ENCODE results near the gene WDFY4. TPM values are rescaled to one million over a fixed set of nuclear protein-coding genes. Genes with fewer than 3 reads are reported as not detected.

The WDFY4 gene
- total and polyA plus RNA-seq, 4 experiments from 2014 or later, result 0.29 to 1.00 (median 0.81) TPM; not detected in 1

DNA sequence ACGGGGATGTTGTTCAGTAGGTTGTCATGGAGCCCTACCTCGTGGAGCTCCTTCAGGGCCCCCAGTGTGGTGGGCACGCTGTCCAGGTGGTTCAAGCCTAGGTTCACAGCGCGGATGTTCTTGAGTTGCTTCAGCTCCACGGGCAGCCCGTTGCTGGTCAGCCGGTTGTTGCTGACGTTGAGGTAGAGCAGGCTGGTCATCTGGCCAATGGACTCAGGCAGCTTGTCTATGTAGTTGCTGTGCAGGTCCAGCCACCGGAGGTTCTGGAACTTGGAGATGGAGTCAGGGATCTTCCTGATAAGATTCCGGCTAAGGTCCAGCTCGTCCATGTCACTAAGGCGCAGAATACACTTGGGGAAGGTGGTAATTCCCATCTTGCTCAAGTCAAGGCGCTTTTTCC lies 229.0 kb downstream of the WDFY4 start:
- H3K36me3 ChIP-seq (ENCODE audit: insufficient read depth, low read length), result no peaks in the 10 kb centered on the region
- H3K9me3 ChIP-seq (ENCODE audit: control insufficient read depth in 1 of 2, low read length in 2 of 2), result no peaks in the 10 kb centered on the region
- intact Hi-C loops (cut with micrococcal nuclease), result no loop called here
- POLR2A ChIA-PET (ENCODE audit: partially characterized antibody), result no interaction called here
- no peak for DNase-seq
- Mint-ChIP-seq H3K36me3 (no peaks in the 10 kb centered on the region), H3K9me3 (no peaks in the 10 kb centered on the region), H3K27ac (no peak overlapping the region), H3K4me3 (no peak overlapping the region), H3K4me1 (no peaks in the 10 kb centered on the region), H3K27me3 (peaks cover 4 to 10% of the 10 kb centered on the region in 2 donors)
- H3K27me3 ChIP-seq (ENCODE audit: insufficient read depth, low read length), result no peaks in the 10 kb centered on the region
- no peaks in the 10 kb centered on the region for H3K4me1 ChIP-seq (ENCODE audit: insufficient read depth, low read length)
- CTCF ChIA-PET (ENCODE audit: partially characterized antibody), result no interaction called here
- H3K27ac ChIP-seq (ENCODE audit: low read depth, low read length), result no peak overlapping the region
- H3K4me3 ChIP-seq (ENCODE audit: low read length in 2 of 2), result no peak overlapping the region

GRCh38 chr10:48923748-48924147 lies 239.1 kb downstream of the WDFY4 start:
- H3K4me3 ChIP-seq (ENCODE audit: low read length in 2 of 2), result no peak overlapping the region
- no peaks in the 10 kb centered on the region for H3K36me3 Mint-ChIP-seq
- no peaks in the 10 kb centered on the region for H3K27me3 ChIP-seq (ENCODE audit: insufficient read depth, low read length)
- ChIA-PET POLR2A (ENCODE audit: partially characterized antibody) (no interaction called here), CTCF (ENCODE audit: partially characterized antibody) (no interaction called here)
- H3K27ac ChIP-seq (ENCODE audit: low read depth, low read length), result no peak overlapping the region
- H3K4me1 ChIP-seq (ENCODE audit: insufficient read depth, low read length), result no peaks in the 10 kb centered on the region
- H3K4me1 Mint-ChIP-seq, result no peaks in the 10 kb centered on the region
- no peak for DNase-seq
- H3K9me3 Mint-ChIP-seq, result peaks cover 0 to 3% (median 0%) of the 10 kb centered on the region in 8 donors
- no peaks in the 10 kb centered on the region for H3K36me3 ChIP-seq (ENCODE audit: insufficient read depth, low read length)
- intact Hi-C loops (cut with micrococcal nuclease), result no loop called here
- H3K27ac Mint-ChIP-seq, result no peak overlapping the region
- H3K4me3 Mint-ChIP-seq, result no peak overlapping the region
- H3K9me3 ChIP-seq (ENCODE audit: control insufficient read depth in 1 of 2, low read length in 2 of 2), result no peaks in the 10 kb centered on the region
- H3K27me3 Mint-ChIP-seq, result peaks cover 0 to 4% of the 10 kb centered on the region in 2 donors

- H3K9me3 ChIP-seq (ENCODE audit: control insufficient read depth in 1 of 2, low read length in 2 of 2), result no peaks in the 10 kb centered on the region
- ChIA-PET POLR2A (ENCODE audit: partially characterized antibody) (no interaction called here), CTCF (ENCODE audit: partially characterized antibody) (no interaction called here)
- no peaks in the 10 kb centered on the region for H3K9me3 Mint-ChIP-seq
- no peaks in the 10 kb centered on the region for H3K4me1 ChIP-seq (ENCODE audit: insufficient read depth, low read length)
- H3K27ac Mint-ChIP-seq, result no peak overlapping the region
- no peaks in the 10 kb centered on the region for H3K36me3 Mint-ChIP-seq
- no peak overlapping the region for H3K27ac ChIP-seq (ENCODE audit: low read depth, low read length)
- H3K36me3 ChIP-seq (ENCODE audit: insufficient read depth, low read length), result no peaks in the 10 kb centered on the region
- no peak overlapping the region for H3K4me3 ChIP-seq (ENCODE audit: low read length in 2 of 2)
- H3K27me3 Mint-ChIP-seq, result peaks cover 1 to 6% of the 10 kb centered on the region in 2 donors
- no peak for DNase-seq
- intact Hi-C loops (cut with micrococcal nuclease), result no loop called here
- no peaks in the 10 kb centered on the region for H3K4me1 Mint-ChIP-seq
- no peak overlapping the region for H3K4me3 Mint-ChIP-seq
- no peaks in the 10 kb centered on the region for H3K27me3 ChIP-seq (ENCODE audit: insufficient read depth, low read length)
These were observed 240.3 kb downstream of the WDFY4 start for GRCh38 chr10:48924988-48925387.

DNA sequence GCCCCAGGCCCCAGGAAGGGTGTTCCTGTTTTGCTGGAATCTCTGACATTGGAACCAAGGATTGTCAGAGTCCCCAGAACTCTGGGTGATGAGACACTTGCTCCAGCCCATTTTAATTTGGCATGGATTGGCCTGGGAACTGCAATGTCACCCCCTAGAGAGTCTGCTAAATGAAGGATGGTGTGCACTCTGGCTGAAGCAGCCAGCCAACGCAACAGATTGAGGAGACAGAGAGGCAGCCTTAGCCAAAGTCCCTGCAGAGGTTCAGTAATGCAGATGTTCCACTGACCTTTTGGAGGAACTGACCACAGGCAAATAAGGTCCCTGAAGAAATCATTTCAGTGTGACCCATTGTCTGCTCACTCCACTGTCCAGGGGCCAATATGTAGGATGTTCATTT lies 241.6 kb downstream of the WDFY4 start:
- Histone ChIP-seq H3K4me1 (ENCODE audit: insufficient read depth, low read length) (no peaks in the 10 kb centered on the region), H3K9me3 (ENCODE audit: control insufficient read depth in 1 of 2, low read length in 2 of 2) (no peaks in the 10 kb centered on the region), H3K4me3 (ENCODE audit: low read length in 2 of 2) (no peak overlapping the region), H3K27ac (ENCODE audit: low read depth, low read length) (no peak overlapping the region), H3K36me3 (ENCODE audit: insufficient read depth, low read length) (no peaks in the 10 kb centered on the region), H3K27me3 (ENCODE audit: insufficient read depth, low read length) (no peaks in the 10 kb centered on the region)
- intact Hi-C loops (cut with micrococcal nuclease), result no loop called here
- ChIA-PET CTCF (ENCODE audit: partially characterized antibody) (no interaction called here), POLR2A (ENCODE audit: partially characterized antibody) (no interaction called here)
- no peak for DNase-seq
- Mint-ChIP-seq H3K27me3 (peaks cover 1 to 10% of the 10 kb centered on the region in 2 donors), H3K9me3 (no peaks in the 10 kb centered on the region), H3K27ac (no peak overlapping the region), H3K4me3 (no peak overlapping the region), H3K36me3 (no peaks in the 10 kb centered on the region), H3K4me1 (no peaks in the 10 kb centered on the region)

- H3K27me3 ChIP-seq (ENCODE audit: insufficient read depth, low read length), result no peaks in the 10 kb centered on the region
- no peaks in the 10 kb centered on the region for H3K9me3 ChIP-seq (ENCODE audit: control insufficient read depth in 1 of 2, low read length in 2 of 2)
- H3K4me1 ChIP-seq (ENCODE audit: insufficient read depth, low read length), result no peaks in the 10 kb centered on the region
- H3K4me3 ChIP-seq (ENCODE audit: low read length in 2 of 2), result no peak overlapping the region
- Mint-ChIP-seq H3K4me3 (no peak overlapping the region), H3K27ac (no peak overlapping the region), H3K9me3 (no peaks in the 10 kb centered on the region), H3K4me1 (no peaks in the 10 kb centered on the region), H3K27me3 (peaks cover 1 to 10% of the 10 kb centered on the region in 2 donors), H3K36me3 (no peaks in the 10 kb centered on the region)
- intact Hi-C loops (cut with micrococcal nuclease), result no loop called here
- no peak for DNase-seq
- no peaks in the 10 kb centered on the region for H3K36me3 ChIP-seq (ENCODE audit: insufficient read depth, low read length)
- POLR2A ChIA-PET (ENCODE audit: partially characterized antibody), result no interaction called here
- H3K27ac ChIP-seq (ENCODE audit: low read depth, low read length), result no peak overlapping the region
- CTCF ChIA-PET (ENCODE audit: partially characterized antibody), result no interaction called here
These were observed 242.3 kb downstream of the WDFY4 start for GRCh38 chr10:48926764-48927540.

DNA sequence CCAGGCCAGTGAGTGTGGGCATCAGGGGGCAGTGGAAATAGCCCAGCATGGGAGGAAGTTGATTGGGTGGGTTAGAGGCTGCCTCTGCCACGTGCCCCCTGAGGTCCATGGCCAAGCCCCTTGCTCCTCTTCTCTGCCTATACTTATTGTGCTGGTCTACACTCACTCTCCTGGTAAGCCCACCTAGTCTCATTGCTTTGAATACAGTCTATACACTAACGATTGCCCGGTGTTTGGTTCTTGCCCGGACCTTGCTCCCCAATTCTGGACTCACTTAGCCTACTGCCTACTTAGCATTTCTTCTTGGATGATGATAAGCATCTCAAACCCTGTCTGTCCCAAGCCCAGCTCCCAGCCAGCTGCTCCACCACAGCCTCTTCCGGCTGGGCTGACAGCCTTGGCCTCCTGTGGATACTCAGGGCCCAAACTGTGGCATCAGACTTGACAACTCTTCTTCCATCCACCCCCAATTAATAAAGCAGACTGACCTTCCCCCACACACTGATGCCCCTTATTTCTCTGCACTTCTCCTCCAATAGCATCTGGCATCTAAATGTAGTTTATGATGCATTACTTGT lies 244.8 kb downstream of the WDFY4 start:
- no peaks in the 10 kb centered on the region for H3K36me3 ChIP-seq (ENCODE audit: insufficient read depth, low read length)
- no peak overlapping the region for H3K27ac ChIP-seq (ENCODE audit: low read depth, low read length)
- peaks cover 1 to 10% of the 10 kb centered on the region in 2 donors for H3K27me3 Mint-ChIP-seq
- intact Hi-C loops (cut with micrococcal nuclease), result no loop called here
- no peaks in the 10 kb centered on the region for H3K9me3 ChIP-seq (ENCODE audit: control insufficient read depth in 1 of 2, low read length in 2 of 2)
- no peak overlapping the region for H3K27ac Mint-ChIP-seq
- H3K4me3 Mint-ChIP-seq, result no peak overlapping the region
- no peaks in the 10 kb centered on the region for H3K9me3 Mint-ChIP-seq
- ChIA-PET POLR2A (ENCODE audit: partially characterized antibody) (no interaction called here), CTCF (ENCODE audit: partially characterized antibody) (no interaction called here)
- no peaks in the 10 kb centered on the region for H3K4me1 Mint-ChIP-seq
- no peaks in the 10 kb centered on the region for H3K36me3 Mint-ChIP-seq
- H3K4me3 ChIP-seq (ENCODE audit: low read length in 2 of 2), result no peak overlapping the region
- DNase-seq, result no peak
- H3K27me3 ChIP-seq (ENCODE audit: insufficient read depth, low read length), result no peaks in the 10 kb centered on the region
- no peaks in the 10 kb centered on the region for H3K4me1 ChIP-seq (ENCODE audit: insufficient read depth, low read length)

- no peaks in the 10 kb centered on the region for H3K9me3 ChIP-seq (ENCODE audit: control insufficient read depth in 1 of 2, low read length in 2 of 2)
- no peaks in the 10 kb centered on the region for H3K4me1 Mint-ChIP-seq
- POLR2A ChIA-PET (ENCODE audit: partially characterized antibody), result no interaction called here
- peaks cover 1 to 10% of the 10 kb centered on the region in 2 donors for H3K27me3 Mint-ChIP-seq
- H3K9me3 Mint-ChIP-seq, result no peaks in the 10 kb centered on the region
- CTCF ChIA-PET (ENCODE audit: partially characterized antibody), result no interaction called here
- no peak overlapping the region for H3K27ac ChIP-seq (ENCODE audit: low read depth, low read length)
- H3K4me3 Mint-ChIP-seq, result no peak overlapping the region
- H3K36me3 ChIP-seq (ENCODE audit: insufficient read depth, low read length), result no peaks in the 10 kb centered on the region
- no peaks in the 10 kb centered on the region for H3K36me3 Mint-ChIP-seq
- H3K27me3 ChIP-seq (ENCODE audit: insufficient read depth, low read length), result no peaks in the 10 kb centered on the region
- no peaks in the 10 kb centered on the region for H3K4me1 ChIP-seq (ENCODE audit: insufficient read depth, low read length)
- intact Hi-C loops (cut with micrococcal nuclease), result no loop called here
- no peak for DNase-seq
- H3K4me3 ChIP-seq (ENCODE audit: low read length in 2 of 2), result no peak overlapping the region
- no peak overlapping the region for H3K27ac Mint-ChIP-seq
These were observed 246.5 kb downstream of the WDFY4 start for GRCh38 chr10:48931188-48931587.

Data from CD4-positive, alpha-beta memory T cell (primary cell).